Measurements from ENCODE around the gene RASA2. TPM values are rescaled to one million over a fixed set of nuclear protein-coding genes. Genes with fewer than 3 reads are reported as not detected.

RASA2 gene
- polyA plus RNA-seq, 1 donor (not counting 4 experiments of a cell fraction or from before 2014, with no cell fraction given) = 10.3 TPM

DNA sequence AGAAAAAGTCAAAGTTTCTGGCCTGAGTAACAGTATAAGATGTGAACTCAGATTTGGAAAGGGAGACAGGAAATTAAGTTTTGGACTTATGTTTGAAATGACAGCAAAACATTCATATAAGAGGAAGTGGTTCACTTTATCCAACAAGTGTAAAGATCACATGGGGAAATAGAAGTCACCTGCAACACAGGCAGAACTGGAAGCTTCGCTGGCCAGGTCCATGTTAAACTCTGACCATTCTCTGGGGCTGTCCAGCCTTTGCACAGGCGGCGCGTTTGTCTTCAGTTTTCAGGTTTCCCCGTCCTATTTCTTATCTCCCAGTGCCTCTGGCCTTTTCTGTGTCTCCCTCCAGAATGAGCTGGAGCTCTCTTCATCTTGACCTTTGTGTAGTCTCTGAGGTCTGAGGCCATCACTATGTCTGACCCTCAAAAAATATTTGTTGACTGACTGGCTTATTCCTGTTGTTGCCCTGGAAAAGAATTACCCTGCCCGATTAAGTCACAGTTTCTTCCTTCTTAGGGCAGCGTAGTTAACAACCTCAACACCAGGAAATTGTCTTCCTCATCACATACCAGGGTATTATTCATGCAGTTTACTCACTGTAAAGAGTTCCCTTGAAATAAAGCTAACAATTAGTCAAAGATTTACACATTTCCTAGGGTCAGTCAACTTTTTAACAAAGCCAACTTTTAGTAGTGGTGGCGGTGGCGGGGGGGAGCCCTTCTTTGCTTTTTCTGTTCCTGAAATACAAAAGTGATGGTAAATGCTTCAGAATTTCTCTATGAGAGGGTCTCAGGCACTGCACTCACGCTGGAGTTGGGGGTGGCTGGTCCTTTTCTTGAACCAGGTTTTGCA lies 959 bp upstream of the RASA2 start:
- Histone ChIP-seq H3K79me2 (ENCODE audit: control insufficient read depth, insufficient read depth, low read length) (peaks cover 34% of the 10 kb centered on the region), H3K4me3 (ENCODE audit: control insufficient read depth in 2 of 3, extremely low read depth in 1 of 3, insufficient read depth in 2 of 3, low read depth in 1 of 3, low read length in 3 of 3) (peak overlapping the region; percentile 36 to 71 (median 69)), H3K4me1 (ENCODE audit: control insufficient read depth, extremely low read depth, insufficient read depth, low read length) (peaks cover 18% of the 10 kb centered on the region), H3K4me2 (ENCODE audit: control insufficient read depth, extremely low read depth, insufficient read depth, low read depth, low read length) (peak overlapping the region; percentile 92), H3K9me1 (ENCODE audit: control insufficient read depth, extremely low read depth, insufficient read depth, low read length) (peaks cover 2% of the 10 kb centered on the region), H3K27me3 (ENCODE audit: control insufficient read depth, extremely low read depth, insufficient read depth, low read length) (no peaks in the 10 kb centered on the region), H3K27ac (ENCODE audit: control insufficient read depth, insufficient read depth, low read length) (peak overlapping the region; percentile 85), H3K9me3 (ENCODE audit: control insufficient read depth, low read depth, low read length) (no peaks in the 10 kb centered on the region), H3K9ac (ENCODE audit: control insufficient read depth, extremely low read depth, insufficient read depth, low read length) (peak overlapping the region; percentile 73), H3K36me3 (ENCODE audit: control insufficient read depth in 2 of 2, extremely low read depth in 1 of 2, insufficient read depth in 2 of 2, low read length in 2 of 2) (no peaks in the 10 kb centered on the region), H2AFZ (ENCODE audit: control insufficient read depth, low read length) (peak overlapping the region; percentile 46), H4K20me1 (ENCODE audit: control insufficient read depth, extremely low read depth, insufficient read depth, low read length) (no peaks in the 10 kb centered on the region)
- dilution Hi-C loops (cut with MboI; ENCODE audit: extremely low pct_ligation_motif_present, low sequenced_read_pairs) = no loop called here
- no peak for TF ChIP-seq EZH2 (IDR thresholded peaks at IDR 0.05; ENCODE audit: low read length)
- TF ChIP-seq, protein P1, sequence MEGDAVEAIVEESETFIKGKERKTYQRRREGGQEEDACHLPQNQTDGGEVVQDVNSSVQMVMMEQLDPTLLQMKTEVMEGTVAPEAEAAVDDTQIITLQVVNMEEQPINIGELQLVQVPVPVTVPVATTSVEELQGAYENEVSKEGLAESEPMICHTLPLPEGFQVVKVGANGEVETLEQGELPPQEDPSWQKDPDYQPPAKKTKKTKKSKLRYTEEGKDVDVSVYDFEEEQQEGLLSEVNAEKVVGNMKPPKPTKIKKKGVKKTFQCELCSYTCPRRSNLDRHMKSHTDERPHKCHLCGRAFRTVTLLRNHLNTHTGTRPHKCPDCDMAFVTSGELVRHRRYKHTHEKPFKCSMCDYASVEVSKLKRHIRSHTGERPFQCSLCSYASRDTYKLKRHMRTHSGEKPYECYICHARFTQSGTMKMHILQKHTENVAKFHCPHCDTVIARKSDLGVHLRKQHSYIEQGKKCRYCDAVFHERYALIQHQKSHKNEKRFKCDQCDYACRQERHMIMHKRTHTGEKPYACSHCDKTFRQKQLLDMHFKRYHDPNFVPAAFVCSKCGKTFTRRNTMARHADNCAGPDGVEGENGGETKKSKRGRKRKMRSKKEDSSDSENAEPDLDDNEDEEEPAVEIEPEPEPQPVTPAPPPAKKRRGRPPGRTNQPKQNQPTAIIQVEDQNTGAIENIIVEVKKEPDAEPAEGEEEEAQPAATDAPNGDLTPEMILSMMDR (optimal IDR thresholded peaks at IDR 0.05 in 1 of 3, IDR thresholded peaks at IDR 0.05 in 1 of 3, conservative IDR thresholded peaks at IDR 0.05 in 1 of 3; ENCODE audit: extremely low read depth in 1 of 3, insufficient read depth in 2 of 3, low read length in 3 of 3) = no peak
- FAIRE-seq (peak; percentile 62), DNase-seq (ENCODE audit: low read depth, low spot score) (peak; percentile 42)

DNA sequence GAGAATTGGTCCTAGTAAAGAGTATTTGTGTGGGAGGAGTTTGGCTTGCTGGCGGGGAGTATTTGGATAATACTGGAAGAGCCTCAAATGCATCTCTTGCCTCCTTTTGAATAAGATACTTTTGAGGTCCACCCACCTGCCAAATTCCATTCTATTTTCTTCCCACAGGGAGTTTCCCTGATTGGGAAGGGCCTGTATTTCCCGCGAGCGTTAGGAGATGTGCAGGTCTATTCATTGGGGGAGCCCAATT lies 406 bp upstream of the RASA2 start:
- no peaks in the 10 kb centered on the region for H3K27me3 ChIP-seq (ENCODE audit: control insufficient read depth, extremely low read depth, insufficient read depth, low read length)
- H3K9ac ChIP-seq (ENCODE audit: control insufficient read depth, extremely low read depth, insufficient read depth, low read length) = peak overlapping the region; percentile 73
- FAIRE-seq (no peak), DNase-seq (ENCODE audit: low read depth, low spot score) (no peak)
- dilution Hi-C loops (cut with MboI; ENCODE audit: extremely low pct_ligation_motif_present, low sequenced_read_pairs) = no loop called here
- H3K9me3 ChIP-seq (ENCODE audit: control insufficient read depth, low read depth, low read length) = no peaks in the 10 kb centered on the region
- H2AFZ ChIP-seq (ENCODE audit: control insufficient read depth, low read length) = peak overlapping the region; percentile 46
- peaks cover 18% of the 10 kb centered on the region for H3K4me1 ChIP-seq (ENCODE audit: control insufficient read depth, extremely low read depth, insufficient read depth, low read length)
- peaks cover 0 to 2% of the 10 kb centered on the region in 2 experiments for H3K36me3 ChIP-seq (ENCODE audit: control insufficient read depth in 2 of 2, extremely low read depth in 1 of 2, insufficient read depth in 2 of 2, low read length in 2 of 2)
- no peaks in the 10 kb centered on the region for H4K20me1 ChIP-seq (ENCODE audit: control insufficient read depth, extremely low read depth, insufficient read depth, low read length)
- peaks cover 39% of the 10 kb centered on the region for H3K79me2 ChIP-seq (ENCODE audit: control insufficient read depth, insufficient read depth, low read length)
- peak overlapping the region; percentile 85 for H3K27ac ChIP-seq (ENCODE audit: control insufficient read depth, insufficient read depth, low read length)
- peak overlapping the region; percentile 36 to 71 (median 69) for H3K4me3 ChIP-seq (ENCODE audit: control insufficient read depth in 2 of 3, extremely low read depth in 1 of 3, insufficient read depth in 2 of 3, low read depth in 1 of 3, low read length in 3 of 3)
- TF ChIP-seq, protein P1 (optimal IDR thresholded peaks at IDR 0.05 in 1 of 3, IDR thresholded peaks at IDR 0.05 in 1 of 3, conservative IDR thresholded peaks at IDR 0.05 in 1 of 3; ENCODE audit: extremely low read depth in 1 of 3, insufficient read depth in 2 of 3, low read length in 3 of 3) = no peak
- no peak for TF ChIP-seq EZH2 (IDR thresholded peaks at IDR 0.05; ENCODE audit: low read length)
- H3K4me2 ChIP-seq (ENCODE audit: control insufficient read depth, extremely low read depth, insufficient read depth, low read depth, low read length) = peak overlapping the region; percentile 92
- H3K9me1 ChIP-seq (ENCODE audit: control insufficient read depth, extremely low read depth, insufficient read depth, low read length) = peaks cover 2% of the 10 kb centered on the region
